NCI-H1436 treated with DMSO at 0.1 percent for 48 hours (cell line): Measurements from ENCODE around the gene PTGES3L.
A peak's percentile ranks its signal among the peaks of the same experiment; 100 is the strongest.
"Not testable (repeated sequence)": the region's sequence is repeated elsewhere in the genome, so short reads cannot be mapped to it uniquely, and the experiment has no call there.

ENCODE experiments used
- DNase-seq: peaks from one replicate; lab custom pipeline; 2025; lab: John Stamatoyannopoulos, UW

The PTGES3L gene

GRCh38 chr17:42919522-42920077 is 60.3 kb downstream of the PTGES3L start:
- DNase-seq, result not testable (repeated sequence)

DNA sequence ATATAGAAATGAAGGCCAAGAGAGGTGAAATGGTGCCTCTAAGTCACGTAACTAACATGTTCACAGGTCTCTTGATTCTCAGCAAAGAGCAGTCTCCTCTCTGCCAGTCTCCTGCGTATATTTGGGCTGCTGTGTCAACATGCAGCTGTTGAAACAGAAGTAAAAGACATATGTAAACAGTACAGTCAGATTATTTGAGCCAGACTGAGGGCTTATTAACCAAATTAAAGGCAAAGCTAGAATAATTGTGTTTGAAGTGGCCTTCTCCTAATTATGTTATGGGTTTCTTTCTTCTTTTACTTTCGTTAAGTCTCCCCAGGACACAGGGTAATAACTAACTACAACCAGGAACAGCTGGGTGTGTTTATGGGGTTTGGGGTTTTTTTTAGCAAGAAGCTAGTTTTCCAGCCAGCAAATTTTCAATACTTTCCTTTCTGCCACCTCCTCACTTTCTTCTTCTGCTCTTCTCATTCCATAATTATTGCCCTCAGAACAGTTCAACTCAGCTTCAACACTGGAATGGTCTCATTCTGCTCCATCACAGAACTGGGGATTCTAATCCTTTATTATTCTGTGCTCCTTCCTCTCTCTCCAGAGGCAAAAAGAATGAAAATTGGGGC is 60.9 kb downstream of the PTGES3L start:
- peak; percentile 93 for DNase-seq
